HepG2 (cell line): Measurements from ENCODE around the gene CCDC106. TPM values are rescaled to one million over a fixed set of nuclear protein-coding genes. Genes with fewer than 3 reads are reported as not detected.

Experiments
- ARNTL ChIP-seq: sonication (generic); formaldehyde crosslinking; IDR thresholded peaks from 2 replicates; pipeline ENCODE4 v1.4.0; 2020; ENCODE audit warnings: mild to moderate bottlenecking, missing genetic modification reagents
- ATF7 ChIP-seq, 2 experiments: fragments of 450-650 bp in 1 of 2; sonication (generic) in 1 of 2; formaldehyde crosslinking in 1 of 2; IDR thresholded peaks; 2 replicates each; pipeline versions ENCODE4 v1.4.0 to v1.6.1; 2016 to 2020; ENCODE audit warnings: antibody characterized with exemption in 1 of 2, mild to moderate bottlenecking in 1 of 2, missing genetic modification reagents in 1 of 2
- CHD2 ChIP-seq: IDR thresholded peaks from 2 replicates; pipeline ENCODE4 v1.6.1; 2011; ENCODE audit warnings: low read depth, low read length, improper control_type of control experiment
- CREM ChIP-seq, 2 experiments: sonication (generic) in 1 of 2; formaldehyde crosslinking in 1 of 2; IDR thresholded peaks; 2 replicates each; pipeline versions ENCODE4 v1.4.0 to v1.6.1; 2016 to 2020; ENCODE audit warnings: antibody characterized with exemption in 1 of 2, mild to moderate bottlenecking in 1 of 2, missing genetic modification reagents in 1 of 2
- ERF ChIP-seq: IDR thresholded peaks from 2 replicates; pipeline ENCODE4 v1.6.1; 2018; ENCODE audit warnings: missing biosample characterization, missing genetic modification reagents
- GATAD2A ChIP-seq: IDR thresholded peaks from 2 replicates; pipeline ENCODE4 v1.6.1; 2016
- KDM4B ChIP-seq: sonication (generic); formaldehyde crosslinking; IDR thresholded peaks from 2 replicates; pipeline ENCODE4 v1.4.0; 2020; ENCODE audit warnings: missing genetic modification reagents
- NCOA2 ChIP-seq: sonication (generic); formaldehyde crosslinking; IDR thresholded peaks from 2 replicates; pipeline ENCODE4 v1.8.0; 2022; ENCODE audit warnings: inconsistent platforms
- PHB2 ChIP-seq: fragments of 450-650 bp; IDR thresholded peaks from 2 replicates; pipeline ENCODE4 v1.6.1; 2018; ENCODE audit not compliant: partially characterized antibody
- POGZ ChIP-seq: sonication (generic); formaldehyde crosslinking; IDR thresholded peaks from 2 replicates; pipeline ENCODE4 v1.4.0; 2020; ENCODE audit warnings: mild to moderate bottlenecking, missing genetic modification reagents
- PRDM10 ChIP-seq: sonication (generic); formaldehyde crosslinking; IDR thresholded peaks from 2 replicates; pipeline ENCODE4 v1.4.0; 2020; ENCODE audit warnings: low read depth, missing genetic modification reagents
- ZHX2 ChIP-seq, 2 experiments: sonication (generic) in 1 of 2; formaldehyde crosslinking in 1 of 2; IDR thresholded peaks; 2 replicates each; pipeline versions ENCODE4 v1.6.1 to v1.9.0; 2014 to 2022; ENCODE audit warnings: antibody characterized with exemption in 1 of 2, borderline replicate concordance in 1 of 2, inconsistent platforms in 1 of 2, low read depth in 1 of 2, missing genetic modification reagents in 1 of 2
- ZNF552 ChIP-seq: sonication (generic); formaldehyde crosslinking; IDR thresholded peaks from 2 replicates; pipeline ENCODE4 v1.9.0; 2022; ENCODE audit warnings: missing genetic modification reagents, mild to moderate bottlenecking, borderline replicate concordance
- ZNF670 ChIP-seq: sonication (generic); formaldehyde crosslinking; IDR thresholded peaks from 2 replicates; pipeline ENCODE4 v1.8.0; 2022; ENCODE audit warnings: mild to moderate bottlenecking, missing genetic modification reagents, borderline replicate concordance
- polyA plus RNA-seq, 8 experiments: library from polyadenylated mRNA; depleted of rRNA in 3 of 8; stranded (reverse) in 7 of 8; unstranded in 1 of 8; fragments of >200 nt; fragmentation: Illumina TruSeq in 4 of 8; extraction: Trizol in 4 of 8; gene quantifications; 2 replicates each; pipeline versions ENCODE4 v1.2.1 to v1.2.3, GENCODE V29; 2011 to 2016; ENCODE audit warnings: low read depth in 4 of 8, missing spikeins in 1 of 8, mixed read lengths in 1 of 8; ENCODE audit not compliant: insufficient read depth in 1 of 8
- total RNA-seq, 5 experiments: library from RNA; depleted of rRNA; stranded (reverse); fragments of >200 nt; fragmentation: Illumina TruSeq; extraction: Trizol; gene quantifications; 2 replicates each; pipeline ENCODE4 v1.2.3, GENCODE V29; 2016; ENCODE audit warnings: low read depth in 1 of 5
- TF ChIP-seq, protein P1 (sequence below): sonication (generic); formaldehyde crosslinking; IDR thresholded peaks from 2 replicates; pipeline ENCODE4 v1.4.0; 2020; ENCODE audit warnings: missing genetic modification reagents, borderline replicate concordance
- TF ChIP-seq, protein P2 (sequence below): sonication (generic); formaldehyde crosslinking; IDR thresholded peaks from 2 replicates; pipeline ENCODE4 v1.5.0; 2020; ENCODE audit warnings: missing genetic modification reagents

Gene CCDC106
- total and polyA plus RNA-seq, 2 of the 13 experiments (the other 11 are each of a cell fraction or from before 2014, with no cell fraction given), result 4.7 to 8.8 TPM

DNA sequence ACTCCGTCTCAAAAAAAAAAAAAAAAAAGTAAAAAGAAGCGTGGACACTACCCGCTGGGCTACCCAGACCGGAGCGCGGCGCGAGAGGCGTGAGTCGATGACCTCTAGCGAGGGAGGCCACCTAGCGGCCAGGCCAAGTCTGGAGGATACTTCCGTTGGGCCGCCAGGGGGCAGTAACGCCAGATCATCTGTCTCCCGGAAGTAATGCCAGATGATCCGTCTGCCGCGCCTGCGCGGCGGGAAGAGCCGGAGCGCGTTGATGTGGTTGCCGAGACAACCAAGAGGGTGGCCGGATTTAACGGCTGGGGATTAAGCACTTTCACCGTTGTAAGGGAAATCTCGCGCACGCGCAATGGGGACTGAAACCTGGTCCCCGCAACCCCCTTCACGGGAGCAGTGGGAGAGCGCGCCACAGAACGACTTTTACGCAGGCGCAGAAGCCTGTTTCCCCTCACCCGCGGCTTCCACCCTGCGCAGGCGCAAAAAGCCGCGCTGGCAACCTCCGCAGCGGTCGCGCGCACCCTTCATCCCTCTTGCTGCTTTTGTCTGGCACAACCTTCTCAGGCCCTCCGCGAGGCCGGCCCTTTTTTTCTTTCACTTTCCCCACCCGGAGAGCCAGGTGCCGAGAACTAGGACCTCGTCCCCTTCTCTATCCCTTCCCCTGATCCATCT lies 5.8 kb downstream of the CCDC106 start (continued):
- TF ChIP-seq, protein P1, sequence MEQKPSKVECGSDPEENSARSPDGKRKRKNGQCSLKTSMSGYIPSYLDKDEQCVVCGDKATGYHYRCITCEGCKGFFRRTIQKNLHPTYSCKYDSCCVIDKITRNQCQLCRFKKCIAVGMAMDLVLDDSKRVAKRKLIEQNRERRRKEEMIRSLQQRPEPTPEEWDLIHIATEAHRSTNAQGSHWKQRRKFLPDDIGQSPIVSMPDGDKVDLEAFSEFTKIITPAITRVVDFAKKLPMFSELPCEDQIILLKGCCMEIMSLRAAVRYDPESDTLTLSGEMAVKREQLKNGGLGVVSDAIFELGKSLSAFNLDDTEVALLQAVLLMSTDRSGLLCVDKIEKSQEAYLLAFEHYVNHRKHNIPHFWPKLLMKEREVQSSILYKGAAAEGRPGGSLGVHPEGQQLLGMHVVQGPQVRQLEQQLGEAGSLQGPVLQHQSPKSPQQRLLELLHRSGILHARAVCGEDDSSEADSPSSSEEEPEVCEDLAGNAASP (CRISPR knock-in tag), result peak; percentile 48
- TF ChIP-seq ZHX2 (IDR thresholded peaks at IDR 0.05; ENCODE audit: low read depth) (no peak), ZHX2 (CRISPR knock-in tag; IDR thresholded peaks at IDR 0.05; ENCODE audit: borderline replicate concordance) (no peak), ERF (CRISPR knock-in tag) (0 out of 2 replicates have a peak, but pooled peaks have one; percentile 22), ZNF552 (no peak), ATF7 (IDR thresholded peaks at IDR 0.05) (no peak), ATF7 (CRISPR knock-in tag; IDR thresholded peaks at IDR 0.05) (no peak), CREM (IDR thresholded peaks at IDR 0.05) (peak; percentile 59; the same call in 1 of the 2 replicates), CREM (CRISPR knock-in tag; IDR thresholded peaks at IDR 0.05) (no peak), CHD2 (0 out of 2 replicates have a peak, but pooled peaks have one; percentile 16), KDM4B (peak; percentile 69; the same call in 1 of the 2 replicates), NCOA2 (peak; percentile 40), ZNF670 (CRISPR knock-in tag) (peak; percentile 84), POGZ (CRISPR knock-in tag) (peak; percentile 77), PHB2 (no peak), PRDM10 (CRISPR knock-in tag) (peak; percentile 65; the same call in 1 of the 2 replicates), GATAD2A (CRISPR knock-in tag) (peak; percentile 59), ARNTL (no peak; the same call in 1 of the 2 replicates)
- TF ChIP-seq, protein P2, sequence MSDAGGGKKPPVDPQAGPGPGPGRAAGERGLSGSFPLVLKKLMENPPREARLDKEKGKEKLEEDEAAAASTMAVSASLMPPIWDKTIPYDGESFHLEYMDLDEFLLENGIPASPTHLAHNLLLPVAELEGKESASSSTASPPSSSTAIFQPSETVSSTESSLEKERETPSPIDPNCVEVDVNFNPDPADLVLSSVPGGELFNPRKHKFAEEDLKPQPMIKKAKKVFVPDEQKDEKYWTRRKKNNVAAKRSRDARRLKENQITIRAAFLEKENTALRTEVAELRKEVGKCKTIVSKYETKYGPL (CRISPR knock-in tag), result 0 out of 2 replicates have a peak, but pooled peaks have one; percentile 25
